Stimulated activated CD8-positive, alpha-beta memory T cell treated with anti-CD3 and anti-CD28 coated beads, Interleukin-15, amount 100 ng/mL, for 1 hour (primary cell): Measurements from ENCODE around the gene ATG2A.

Experiments
- DNase-seq: peaks from one replicate; pipeline ENCODE4 v3.0.0-alpha.2; 2020; ENCODE audit warnings: low read depth

Gene ATG2A

DNA sequence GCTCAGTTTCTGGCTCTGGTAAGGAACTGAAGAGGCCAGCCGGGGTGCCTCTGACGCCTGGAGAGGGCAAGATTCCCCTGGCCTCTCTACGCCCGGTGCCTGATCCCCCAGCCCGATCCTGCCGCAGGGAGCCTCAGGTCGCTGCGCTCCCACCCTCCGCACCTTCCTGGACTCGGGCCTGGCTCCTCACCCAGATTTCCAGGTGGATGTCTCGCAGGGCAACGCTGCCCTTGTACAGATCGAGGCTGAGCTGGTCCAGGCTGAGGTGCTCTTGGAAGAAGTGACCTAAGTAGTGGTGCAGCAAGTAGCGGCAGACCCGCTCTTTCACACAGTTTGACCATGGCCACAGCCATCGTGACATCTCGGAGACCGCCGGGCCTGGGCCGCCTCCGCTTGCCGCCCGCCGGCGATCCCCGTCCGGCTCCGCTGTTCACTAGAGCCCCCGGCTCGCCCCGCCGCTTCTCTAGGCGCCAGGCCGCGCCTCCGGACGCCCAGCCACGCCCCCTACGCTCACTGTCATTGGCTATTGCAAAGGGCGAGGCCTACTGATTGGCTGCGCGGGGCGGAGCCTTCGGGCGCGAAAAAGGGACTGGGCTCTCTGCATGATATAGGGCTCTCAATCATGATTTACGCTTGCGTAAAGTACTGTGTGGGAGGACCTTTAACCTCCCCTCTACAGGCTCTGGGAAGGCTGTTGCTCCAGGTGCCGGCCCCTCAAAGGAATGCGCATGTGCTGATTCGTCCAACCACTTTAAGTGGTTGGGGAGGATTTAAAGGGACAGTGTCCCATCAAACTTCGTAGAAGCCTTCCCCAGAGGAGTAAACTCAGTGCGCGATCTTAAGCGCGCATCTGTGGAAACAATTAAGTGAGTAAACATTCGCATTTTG lies at the start of gene ATG2A:
TSS of gene ATG2A (minus strand) at position 435 of the 888 bp plus-strand sequence. CDS start at position 361, 74 bp downstream.
- peak; percentile 97 for DNase-seq

DNA sequence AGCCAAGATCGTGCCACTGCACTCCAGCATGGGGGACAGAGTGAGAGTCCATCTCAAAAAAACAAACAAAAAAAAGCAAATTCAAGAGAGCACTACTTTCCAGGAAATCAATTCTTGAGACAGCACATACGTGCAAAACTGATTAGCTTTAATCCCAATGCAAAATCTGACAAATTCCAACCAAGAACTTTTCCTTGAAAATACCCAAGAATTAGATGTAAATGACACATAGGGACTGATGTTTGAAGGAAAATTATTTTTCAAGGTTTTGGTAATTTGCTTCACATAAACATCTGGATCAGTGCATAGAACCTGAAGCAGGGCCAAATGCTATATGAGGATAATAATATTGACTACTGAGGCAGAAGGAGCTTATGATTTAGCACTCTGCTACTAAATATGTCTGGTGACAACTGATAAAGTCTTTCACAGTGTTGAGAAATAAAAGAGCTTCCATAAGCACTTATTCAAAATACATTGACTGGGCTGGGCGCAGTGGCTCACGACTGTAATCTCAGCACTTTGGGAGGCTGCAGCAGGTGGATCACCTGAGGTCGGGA lies 46.1 kb upstream of the ATG2A start:
- DNase-seq: no peak

DNA sequence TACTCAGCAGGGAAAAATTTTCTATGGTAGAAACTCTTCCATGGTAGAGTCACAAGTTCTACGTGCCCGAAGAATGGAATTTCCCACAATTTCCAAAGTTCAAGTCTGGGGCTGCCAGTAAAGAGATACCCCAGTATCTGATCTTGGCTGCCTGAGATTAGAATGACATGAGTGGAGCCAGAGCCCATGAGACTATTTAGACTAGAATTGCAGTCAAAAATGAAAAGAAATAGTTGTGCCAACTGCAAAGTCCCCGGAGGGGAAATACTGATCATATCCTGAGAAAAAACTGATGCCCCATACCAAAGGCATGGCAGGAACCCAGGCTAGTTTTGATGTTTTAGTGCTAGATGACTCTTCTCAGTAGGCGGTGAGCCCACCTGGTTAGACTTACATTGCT lies 43.7 kb upstream of the ATG2A start:
- DNase-seq: no peak

DNA sequence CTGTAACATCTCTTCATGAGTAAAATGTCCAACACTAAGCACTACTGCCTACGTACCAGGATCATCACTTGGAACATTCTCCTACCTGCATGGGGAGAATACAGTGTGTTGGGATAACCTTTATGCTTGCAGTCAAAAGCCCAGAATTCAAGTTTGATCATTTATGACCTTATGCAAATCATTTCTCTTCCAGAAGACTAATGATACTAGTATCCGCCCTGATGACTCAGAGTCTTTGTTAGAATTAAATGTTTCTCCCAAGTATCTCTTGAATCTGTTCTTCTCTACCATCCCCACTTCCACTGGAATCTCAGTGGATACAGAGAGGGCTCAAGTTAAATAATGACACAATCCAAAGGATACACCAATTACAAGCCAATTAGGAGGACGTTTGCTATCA lies 42.5 kb upstream of the ATG2A start:
- DNase-seq: no peak

DNA sequence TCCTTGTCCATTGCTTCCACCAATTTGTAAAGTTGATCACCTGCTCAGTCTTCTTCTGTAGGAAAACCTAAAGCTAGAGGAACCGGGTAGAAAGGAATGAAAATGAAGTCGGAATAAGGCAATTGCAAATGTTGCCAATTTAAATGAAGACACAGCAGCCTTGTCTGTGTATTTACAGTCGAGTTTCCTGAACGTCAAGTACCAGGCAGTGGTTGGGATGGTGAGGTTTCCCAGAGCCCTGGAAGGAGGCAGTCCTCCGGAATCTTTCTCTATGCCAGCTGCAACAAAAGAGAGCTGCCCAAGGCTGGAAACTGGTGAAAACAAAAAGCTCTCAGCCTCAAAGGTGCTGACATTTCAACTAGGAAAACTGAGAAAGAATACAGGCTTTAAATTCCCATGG lies 37.2 kb upstream of the ATG2A start:
- no peak for DNase-seq

DNA sequence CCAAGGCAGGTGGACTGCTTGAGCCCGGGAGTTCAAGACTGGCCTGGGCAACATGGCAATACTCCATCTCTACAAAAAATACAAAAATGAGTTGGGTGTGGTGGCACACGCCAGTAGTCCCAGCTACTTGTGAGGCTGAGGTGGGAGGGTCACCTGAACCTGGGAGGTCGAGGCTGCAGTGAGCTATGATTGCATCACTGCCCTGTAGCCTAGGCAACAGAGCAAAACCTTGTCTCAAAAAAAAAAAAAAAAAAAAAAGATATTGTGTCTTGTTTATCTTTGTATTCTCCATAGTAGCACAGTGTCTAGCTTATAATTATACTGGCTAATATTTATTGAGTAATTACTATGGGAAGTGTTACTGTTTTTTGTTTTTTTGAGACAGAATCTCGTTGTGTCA lies 34.5 kb upstream of the ATG2A start:
- DNase-seq: no peak

DNA sequence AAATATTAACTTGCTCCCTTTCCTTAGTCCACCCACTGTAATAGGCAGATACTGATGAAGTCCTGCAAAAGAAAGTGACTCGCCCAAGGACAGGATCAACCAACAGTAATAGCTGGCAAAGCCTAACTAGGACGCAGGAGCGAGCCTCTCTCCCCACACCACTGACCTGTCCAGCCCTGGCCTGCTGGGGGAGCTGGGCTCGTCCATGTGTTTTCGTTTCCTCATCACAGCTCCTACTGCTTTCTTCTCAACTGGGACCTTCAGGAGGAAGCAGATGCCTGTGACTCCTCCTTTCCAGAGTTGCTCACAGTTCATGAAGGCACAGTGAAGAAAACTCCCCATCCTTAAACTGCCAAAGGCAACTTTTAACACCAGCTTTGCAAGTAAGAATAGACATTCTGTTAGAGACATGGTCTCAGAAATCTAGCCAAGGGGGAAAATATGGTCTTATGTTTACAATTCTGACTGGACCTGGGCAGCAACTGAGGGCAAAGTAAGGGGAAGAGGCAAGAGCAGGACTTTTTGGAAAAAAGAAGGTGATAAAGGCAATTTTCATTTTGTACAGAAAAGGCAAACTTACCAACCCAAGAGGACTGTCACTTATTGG lies 30.3 kb upstream of the ATG2A start:
- DNase-seq: no peak

DNA sequence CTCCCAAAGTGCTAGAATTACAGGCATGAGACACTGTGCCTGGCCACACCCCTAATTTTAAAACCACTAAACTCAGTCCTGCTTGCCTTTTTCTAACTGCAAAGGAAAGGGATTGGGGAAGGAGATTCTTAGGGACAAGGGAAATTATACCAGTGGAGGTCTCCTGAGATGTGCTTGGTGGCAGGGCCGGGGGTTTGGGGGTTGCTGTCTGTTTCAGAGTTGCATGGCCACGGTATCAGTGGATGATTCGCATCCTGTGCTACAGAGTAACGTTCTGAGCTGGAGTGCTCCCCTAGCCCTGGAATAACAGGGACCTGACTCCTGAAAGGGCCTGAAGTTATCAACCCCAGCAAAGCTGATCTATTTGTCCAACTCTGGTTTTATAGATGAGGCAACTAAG lies 19.5 kb upstream of the ATG2A start:
- DNase-seq: no peak

DNA sequence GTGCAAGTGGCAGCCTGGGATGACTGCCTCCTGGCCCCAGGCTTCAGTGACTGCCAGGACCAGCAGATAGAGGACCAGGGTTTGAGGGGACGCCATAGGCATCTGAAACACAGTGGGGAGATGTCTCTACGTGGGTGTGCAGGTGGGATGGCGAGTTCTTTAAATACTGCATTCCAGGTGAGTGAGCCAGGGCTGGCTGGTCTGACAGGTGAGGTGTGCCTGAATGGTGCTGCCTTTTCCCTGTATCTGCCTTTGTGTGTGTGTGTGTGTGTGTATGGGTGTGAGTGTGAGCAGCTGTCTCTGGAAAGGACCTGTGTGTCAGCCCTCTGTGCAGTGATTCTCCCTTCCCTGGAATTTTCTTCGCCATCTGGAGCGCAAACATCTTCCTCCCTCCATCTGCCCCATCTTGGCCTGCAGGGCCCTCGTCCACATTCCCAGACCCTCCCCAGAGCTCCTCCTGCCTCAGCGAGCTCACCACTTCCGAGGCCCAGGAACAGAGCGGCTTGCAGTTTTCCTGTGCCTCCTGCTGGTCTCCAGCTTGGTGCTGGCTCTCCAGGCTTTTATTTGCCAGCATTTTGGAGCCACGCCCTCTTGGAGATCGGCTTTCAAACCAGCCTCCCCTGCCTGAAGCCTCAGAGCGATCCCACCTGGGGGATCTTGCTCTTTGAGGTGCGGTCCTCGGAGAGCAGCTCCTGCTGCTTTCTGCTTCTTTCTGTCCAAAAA lies 18.5 kb upstream of the ATG2A start, which contains the start of gene GPHA2:
TSS of gene GPHA2 (minus strand) at position 535 of the 723 bp plus-strand sequence. CDS start at position 102, 433 bp downstream.
- DNase-seq: no peak

DNA sequence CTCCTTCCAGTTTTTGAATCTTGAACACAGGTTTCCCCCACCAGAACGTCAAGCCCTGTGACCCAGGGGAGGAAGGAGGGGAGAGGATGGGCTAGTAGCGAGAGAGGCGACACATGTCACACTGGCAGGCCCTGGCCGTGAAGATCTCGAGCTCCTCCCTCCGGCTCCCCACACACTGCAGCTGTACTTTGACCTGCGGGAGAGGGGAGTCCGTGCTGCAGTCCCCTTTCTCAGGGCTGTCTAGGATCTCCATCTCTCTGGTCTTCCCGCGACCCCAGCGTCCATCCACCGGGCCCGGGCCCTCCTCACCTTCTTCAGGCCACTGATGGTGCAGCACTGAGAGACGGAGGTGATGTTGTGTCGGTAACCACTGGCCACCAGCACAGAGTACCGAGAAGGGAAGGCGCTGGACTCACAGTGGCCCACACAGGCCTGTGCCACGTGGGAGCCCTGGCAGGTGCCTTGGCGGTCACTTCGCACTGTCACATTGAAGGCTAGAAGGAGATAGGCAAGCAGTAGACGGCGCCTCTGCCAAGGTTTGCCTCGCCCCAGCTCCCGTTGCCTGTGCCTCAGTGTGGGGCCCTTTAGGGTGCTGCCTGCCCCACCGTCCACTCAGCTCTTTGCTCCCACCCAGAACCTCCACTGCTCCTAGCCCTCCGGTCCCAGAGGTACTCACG lies 17.8 kb upstream of the ATG2A start:
- no peak for DNase-seq

DNA sequence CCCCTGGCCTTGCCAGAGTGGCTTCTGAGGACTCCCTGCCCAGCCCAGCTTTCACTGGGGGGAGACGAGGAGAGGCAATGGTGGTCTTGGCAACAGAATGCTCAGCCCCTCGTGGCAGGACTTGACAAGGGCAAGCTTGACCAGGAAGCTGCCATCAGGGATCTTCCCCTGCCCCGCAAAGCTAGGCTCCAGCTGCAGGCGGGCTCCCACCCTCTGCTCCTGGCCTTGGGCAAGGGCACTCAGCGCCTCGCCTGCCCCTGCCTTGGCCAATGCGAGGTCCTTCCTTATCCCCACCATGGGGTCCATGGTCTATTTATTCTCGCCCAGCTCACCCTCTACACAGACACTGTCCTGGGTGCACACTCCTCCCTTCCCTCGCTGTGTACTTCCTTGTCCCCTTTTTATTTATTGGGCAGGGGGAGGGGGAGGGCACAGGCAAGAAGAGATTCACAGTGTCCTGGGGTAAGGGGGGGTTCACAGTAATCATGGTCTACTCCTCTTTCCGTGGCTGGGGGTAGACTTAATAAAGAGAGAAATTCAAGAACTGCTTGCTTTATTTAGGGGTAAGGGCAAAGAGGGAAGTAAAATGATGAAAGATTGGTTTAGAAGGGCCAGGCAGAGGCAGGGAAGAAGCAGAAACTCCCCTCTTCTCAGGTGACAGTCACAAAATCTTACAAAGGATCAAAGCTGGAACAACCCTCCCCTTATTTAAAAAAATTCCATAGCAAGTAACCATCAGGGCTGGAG lies 17.1 kb upstream of the ATG2A start:
- no peak for DNase-seq

DNA sequence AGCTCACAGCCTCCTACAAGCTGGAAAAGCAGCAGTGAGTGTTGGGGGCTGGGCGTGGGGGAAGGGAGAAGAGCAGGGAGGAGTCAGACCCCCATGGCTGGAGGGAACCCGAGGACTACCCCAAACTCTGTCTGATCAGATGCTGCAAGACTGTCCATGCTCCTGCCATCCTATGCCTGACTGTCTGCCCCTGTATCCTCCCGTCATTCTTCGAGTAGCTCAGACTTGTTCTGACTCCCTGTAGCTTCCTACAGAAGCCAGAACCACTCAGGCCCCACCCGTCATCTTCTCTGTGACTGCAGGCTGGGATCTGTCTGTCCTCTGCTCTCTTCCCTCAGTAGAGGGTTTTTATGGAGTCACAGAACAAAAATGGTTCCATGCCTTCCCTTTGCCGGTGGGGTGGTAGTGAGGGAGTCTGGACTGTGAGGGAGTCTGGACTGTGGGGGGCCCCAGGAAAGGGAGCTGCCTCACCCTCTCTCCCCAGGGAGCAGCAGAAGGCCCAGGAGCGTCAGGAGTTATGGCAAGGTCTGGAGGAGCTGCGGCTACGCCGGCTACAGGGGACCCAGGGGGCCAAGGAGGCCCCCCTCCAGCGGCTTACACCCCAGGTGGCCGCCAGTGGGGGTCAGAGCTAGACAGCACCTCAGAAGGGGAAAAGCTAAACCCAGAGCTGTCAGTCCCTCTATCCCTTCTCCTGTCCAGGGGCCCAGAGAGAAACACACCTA lies 16.4 kb upstream of the ATG2A start:
- no peak for DNase-seq

DNA sequence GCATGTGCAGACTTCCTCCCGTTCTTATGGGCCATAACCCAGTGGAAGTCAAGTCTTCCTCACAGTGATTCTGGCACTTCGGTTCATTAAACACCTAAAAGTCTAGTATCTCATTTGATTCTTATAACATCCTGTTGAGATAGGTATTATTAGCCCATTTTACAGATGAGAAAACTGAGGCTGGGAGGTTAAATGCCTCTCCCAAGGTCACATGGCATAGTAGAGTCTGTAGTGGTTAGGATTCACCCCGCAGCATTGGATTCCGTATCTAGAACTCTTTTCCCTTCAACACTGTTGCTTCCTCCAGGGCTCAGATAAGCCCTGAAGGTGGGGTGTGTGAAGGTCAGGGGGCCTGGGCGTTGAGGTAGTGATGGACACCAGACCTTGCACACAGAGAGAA lies 15.3 kb upstream of the ATG2A start:
- DNase-seq: no peak

DNA sequence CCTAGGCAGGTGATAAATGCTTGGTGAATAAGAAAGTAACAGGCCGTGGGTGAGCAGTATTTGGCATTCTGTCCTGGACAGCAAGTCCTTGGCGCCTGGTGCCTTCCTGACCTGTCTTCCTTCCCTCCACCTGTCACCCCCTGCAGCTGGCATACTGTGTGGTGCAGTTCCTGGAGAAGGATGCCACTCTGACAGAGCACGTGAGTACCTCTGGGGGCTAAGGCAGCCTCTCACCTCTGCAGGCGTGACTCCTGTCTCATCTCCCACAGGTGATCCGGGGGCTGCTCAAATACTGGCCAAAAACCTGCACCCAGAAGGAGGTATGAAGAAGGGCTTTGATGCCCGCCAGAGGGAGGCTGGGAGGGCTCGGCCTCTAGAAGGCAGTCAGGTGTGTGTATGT lies 14.3 kb upstream of the ATG2A start:
- DNase-seq: no peak

DNA sequence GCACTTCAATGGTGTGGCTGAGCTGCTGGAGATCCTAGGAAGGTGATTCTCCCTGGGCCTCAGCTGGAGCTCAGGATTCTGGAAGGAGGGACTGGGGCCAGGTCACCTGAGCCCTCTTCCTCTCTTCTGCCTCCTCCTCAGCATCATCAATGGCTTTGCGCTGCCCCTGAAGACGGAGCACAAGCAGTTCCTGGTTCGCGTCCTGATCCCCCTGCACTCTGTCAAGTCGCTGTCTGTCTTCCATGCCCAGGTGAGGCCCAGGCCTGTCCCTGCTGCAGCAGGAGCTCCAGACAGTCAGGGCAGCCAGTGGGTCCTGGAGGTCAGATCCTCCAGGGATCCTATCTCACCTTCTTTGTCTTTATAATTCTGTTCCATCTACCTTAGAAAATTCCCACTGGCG lies 13.3 kb upstream of the ATG2A start:
- DNase-seq: no peak

DNA sequence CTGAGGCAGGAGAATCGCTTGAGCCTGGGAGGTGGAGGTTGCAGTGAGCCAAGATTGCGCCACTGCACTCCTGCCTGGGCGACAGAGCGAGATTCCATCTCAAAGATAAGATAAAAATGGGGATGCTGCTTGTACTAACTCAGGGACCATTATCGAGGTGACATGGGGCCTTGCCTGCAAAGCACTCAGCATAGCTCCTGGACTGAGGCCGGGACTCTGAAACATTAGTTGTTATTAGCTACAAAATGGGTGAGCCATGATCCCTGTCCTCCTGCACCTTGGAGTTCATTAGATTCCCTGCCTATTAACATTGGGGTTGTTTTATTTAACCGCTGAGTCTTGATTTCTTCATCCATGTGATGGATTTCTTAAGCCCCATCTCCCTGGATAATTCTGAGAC lies 12.6 kb upstream of the ATG2A start:
- no peak for DNase-seq

DNA sequence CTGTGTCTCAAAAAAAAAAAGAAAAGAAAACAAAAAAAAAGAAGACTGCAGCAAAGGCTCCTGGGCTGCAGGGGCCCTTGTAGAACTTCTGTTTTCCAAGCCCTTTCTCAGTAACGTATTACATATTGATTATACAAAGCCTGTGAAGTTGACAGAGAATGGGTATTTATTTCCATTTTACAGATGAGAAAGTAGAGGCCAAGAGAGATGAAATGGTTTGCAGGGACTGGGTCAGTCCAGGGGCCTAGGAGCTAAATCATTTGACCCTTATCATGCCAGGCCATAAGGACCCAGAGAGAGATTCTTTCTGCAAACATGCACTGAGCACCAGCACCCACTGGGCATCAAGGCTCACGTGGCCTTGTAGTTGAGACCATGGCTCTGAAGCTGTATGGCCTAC lies 11.9 kb upstream of the ATG2A start:
- DNase-seq: no peak

DNA sequence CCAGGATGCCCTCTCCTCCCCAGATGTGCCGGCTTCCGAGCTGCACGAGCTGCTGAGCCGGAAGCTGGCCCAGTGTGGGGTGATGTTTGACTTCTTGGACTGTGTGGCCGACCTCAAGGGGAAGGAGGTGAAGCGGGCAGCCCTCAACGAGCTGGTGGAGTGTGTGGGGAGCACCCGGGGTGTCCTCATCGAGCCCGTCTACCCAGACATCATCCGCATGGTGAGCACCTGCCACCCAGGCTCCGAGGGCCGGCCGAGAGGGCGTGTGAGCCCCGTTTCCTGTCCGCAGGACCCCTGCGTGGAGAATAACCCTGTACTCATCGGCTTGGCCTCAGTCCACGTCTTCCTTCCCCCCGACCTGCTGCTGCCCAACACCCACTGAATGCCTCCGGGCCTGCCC lies 9.7 kb upstream of the ATG2A start:
- no peak for DNase-seq

DNA sequence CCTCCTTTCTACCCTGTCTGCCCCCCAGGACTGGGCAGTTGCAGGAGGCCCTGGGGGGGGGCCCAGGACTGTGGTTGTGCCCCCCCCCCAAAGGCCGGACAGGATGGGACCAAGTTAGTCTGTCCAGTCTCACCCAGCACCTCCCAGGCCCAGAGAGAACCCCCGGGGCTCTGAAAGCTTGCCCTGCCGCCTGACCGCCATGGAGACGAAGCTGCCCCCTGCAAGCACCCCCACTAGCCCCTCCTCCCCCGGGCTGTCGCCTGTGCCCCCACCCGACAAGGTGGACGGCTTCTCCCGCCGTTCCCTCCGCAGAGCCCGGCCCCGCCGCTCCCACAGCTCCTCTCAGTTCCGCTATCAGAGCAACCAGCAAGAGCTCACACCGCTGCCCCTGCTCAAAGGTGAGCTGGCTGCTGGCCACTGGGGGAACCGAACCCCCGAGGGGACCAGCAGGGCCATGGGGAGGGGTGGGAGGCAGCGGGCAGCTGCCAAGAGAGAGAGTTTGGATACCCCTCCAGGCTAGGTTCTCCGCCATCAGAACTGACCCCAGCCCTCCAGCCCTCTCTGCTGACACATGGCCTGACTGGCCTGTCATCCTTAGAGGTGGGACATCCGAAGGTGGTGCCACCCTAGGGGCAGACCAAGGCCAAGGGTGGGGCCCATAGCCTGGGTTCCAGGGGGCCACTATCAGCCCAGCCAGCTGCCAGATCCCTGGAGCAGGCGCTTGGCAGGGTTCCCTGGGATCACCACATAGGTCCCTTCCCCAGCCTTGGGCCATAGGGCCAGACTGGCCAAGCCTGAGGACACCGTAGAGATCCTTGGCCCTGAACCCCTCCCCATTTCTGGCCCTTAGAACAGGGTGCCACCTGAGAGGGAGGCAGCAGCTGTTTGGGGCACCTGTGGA lies 8.8 kb upstream of the ATG2A start:
- no peak for DNase-seq

DNA sequence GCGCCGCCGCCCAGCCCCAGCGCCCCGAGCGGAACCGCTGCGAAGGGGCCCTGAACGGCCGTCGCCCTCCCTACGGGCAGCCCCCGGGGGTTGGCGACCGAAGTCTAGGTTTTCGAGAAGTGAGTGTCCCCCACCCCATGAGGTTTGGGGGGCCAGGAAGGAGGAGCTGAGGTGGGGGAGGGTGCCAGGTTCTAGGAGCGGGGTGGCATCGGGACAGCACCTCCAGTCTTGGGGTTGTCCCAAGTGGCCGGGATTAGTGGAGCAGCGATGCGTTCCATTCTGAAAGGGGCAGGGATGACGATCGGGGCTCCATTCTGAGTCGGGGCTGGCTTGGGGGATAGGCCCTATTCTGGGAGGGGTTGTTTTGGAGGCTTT lies 7.9 kb upstream of the ATG2A start:
- DNase-seq: no peak
